ENCODE data around the gene UBE2D2.

UBE2D2 gene

DNA sequence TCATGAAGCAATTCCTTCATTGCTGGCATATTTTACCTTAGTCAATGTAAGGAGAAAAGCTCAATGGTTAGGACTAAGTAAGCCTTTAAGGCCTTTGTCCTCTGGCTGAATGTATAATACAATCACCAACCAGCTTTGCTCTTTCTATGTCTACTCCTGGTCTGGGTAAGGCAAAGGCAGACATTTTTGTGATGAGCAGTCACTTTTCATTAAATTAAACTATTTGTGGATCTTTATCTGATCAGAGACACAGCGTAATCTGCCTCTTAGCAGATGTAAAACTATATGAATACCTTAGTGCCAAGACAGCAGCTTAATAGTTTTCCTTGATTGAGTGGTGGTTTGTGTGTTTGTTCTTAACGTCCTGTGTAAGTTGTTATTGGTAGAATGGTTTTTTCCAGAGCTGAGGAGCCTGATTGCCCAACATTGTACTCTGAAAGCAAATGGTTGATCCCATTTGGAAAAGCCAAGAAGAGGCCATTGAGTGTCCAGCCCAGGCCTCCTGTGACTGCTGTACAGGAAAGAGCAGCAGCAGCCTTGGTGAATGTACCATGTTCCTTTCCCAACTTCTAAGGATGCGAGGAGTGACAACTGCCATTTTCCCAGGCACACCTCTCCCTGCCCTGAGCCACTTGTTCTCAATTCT is 70.5 kb downstream of the UBE2D2 start:
- H3K27ac ChIP-seq (ENCODE audit: low read length), result no peak overlapping the region

DNA sequence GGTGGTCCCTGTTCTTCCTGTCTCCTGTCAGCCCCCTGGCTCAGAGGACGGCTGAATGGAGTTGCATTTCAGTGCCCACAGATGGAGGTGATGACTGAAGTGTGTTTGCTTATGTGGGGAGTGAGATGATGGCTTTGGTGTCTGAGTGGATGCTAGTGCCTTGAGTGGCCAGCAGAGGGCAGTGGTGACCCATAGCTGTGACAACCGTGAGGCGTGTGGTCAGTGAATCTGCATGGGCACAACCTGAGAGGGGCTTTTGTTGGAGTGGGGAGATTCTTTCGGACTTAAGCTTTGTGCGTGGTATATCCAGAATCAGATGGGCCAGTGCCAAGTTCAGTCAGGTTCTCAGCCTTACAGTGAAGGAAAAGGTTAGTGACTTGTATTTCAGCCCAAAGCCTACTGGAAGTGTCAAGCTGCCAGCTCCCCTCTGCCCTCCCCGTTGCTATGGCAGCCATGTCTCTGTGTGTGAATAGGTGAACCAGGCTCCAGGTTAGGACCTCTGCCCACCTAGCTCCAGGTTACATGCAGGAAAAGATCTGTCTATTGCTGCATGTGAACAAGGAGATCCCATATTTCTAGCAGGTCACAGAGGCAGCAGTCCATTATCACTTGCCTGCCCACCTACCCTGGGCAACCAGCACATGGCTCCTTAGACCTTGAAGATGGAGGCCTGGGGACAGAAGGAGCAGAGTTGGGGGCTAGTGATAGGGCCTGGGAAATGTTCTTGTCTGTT is 72.3 kb downstream of the UBE2D2 start:
- Histone ChIP-seq H3K4me1 (ENCODE audit: insufficient read depth, low read length) (peaks cover 25% of the 10 kb centered on the region), H3K36me3 (ENCODE audit: insufficient read depth, low read depth, low read length) (peaks cover 22% of the 10 kb centered on the region), H3K9me3 (ENCODE audit: insufficient read depth, low read depth, low read length) (no peaks in the 10 kb centered on the region), H3K27ac (ENCODE audit: low read length) (no peak overlapping the region), H3K4me3 (ENCODE audit: low read length) (no peak overlapping the region), H3K9ac (ENCODE audit: low read depth, low read length) (no peak overlapping the region), H3K27me3 (ENCODE audit: insufficient read depth, low read length) (no peaks in the 10 kb centered on the region)

More for the DNA sequence above, 70.5 kb downstream of the UBE2D2 start:
- Histone ChIP-seq H3K9ac (ENCODE audit: low read depth, low read length) (no peak overlapping the region), H3K9me3 (ENCODE audit: insufficient read depth, low read depth, low read length) (no peaks in the 10 kb centered on the region), H3K4me3 (ENCODE audit: low read length) (no peak overlapping the region), H3K27me3 (ENCODE audit: insufficient read depth, low read length) (no peaks in the 10 kb centered on the region), H3K4me1 (ENCODE audit: insufficient read depth, low read length) (peaks cover 15% of the 10 kb centered on the region; the same call in 1 of the 2 replicates), H3K36me3 (ENCODE audit: insufficient read depth, low read depth, low read length) (peaks cover 40% of the 10 kb centered on the region)

DNA sequence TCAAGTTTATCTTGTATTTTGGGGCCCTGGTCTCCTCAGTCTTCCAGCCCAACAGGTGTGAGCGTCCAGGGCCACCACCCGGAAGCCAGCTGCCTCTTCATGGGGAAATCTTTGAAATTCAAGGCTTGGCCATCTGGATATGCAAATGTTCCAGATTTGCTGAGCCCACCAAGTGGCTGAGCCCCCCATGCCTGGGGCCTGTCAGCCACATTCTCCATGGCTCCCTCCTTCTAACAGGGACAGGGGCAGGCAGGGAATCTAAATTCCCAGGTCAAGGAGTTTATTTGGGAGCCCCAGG is 72.8 kb downstream of the UBE2D2 start:
- H3K9ac ChIP-seq (ENCODE audit: low read depth, low read length), result no peak overlapping the region
- H3K4me3 ChIP-seq (ENCODE audit: low read length), result no peak overlapping the region
- H3K4me1 ChIP-seq (ENCODE audit: insufficient read depth, low read length), result peaks cover 29% of the 10 kb centered on the region
- H3K27me3 ChIP-seq (ENCODE audit: insufficient read depth, low read length), result no peaks in the 10 kb centered on the region
- H3K27ac ChIP-seq (ENCODE audit: low read length), result no peak overlapping the region
- H3K36me3 ChIP-seq (ENCODE audit: insufficient read depth, low read depth, low read length), result peaks cover 17% of the 10 kb centered on the region
- H3K9me3 ChIP-seq (ENCODE audit: insufficient read depth, low read depth, low read length), result no peaks in the 10 kb centered on the region

DNA sequence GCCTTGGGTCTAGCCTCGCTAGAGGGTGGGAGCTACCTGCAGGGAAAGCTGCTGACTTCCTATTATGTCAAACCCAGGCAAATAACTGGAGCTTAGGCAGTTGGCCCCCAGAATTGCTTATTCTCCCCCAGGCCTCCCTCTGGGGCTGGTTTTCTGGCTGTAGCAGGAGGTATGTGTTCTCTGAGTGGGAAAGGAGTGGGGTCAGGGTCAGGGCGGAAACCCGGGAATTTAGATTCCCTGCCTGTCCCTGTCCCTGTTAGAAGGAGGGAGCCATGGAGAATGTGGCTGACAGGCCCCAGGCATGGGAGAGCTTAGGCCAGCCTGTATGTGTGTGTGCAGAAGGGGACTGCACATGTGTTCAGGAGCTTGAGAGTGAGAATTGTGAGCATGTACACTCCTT is 73.4 kb downstream of the UBE2D2 start:
- no peak overlapping the region for H3K9ac ChIP-seq (ENCODE audit: low read depth, low read length)
- no peak overlapping the region for H3K27ac ChIP-seq (ENCODE audit: low read length)

DNA sequence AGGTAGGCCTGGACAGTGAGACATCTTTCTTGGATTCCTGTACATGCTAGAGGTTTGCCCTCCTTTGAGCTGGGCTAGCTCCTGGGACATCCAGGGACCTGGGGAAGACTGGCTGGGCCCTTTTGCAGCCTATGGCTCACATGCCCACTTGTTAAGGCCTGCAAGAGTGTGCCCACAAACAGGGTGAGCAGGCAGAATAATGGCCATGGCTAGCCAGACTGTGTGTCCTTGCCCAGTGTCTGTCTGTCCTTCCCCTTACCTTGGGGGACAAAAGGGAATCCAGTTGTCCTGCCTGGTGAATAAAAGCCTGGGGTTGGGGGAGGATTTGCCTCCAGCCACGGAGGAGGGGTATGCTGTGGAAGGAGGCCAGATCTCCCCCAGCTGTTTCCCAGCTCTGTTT is 74.1 kb downstream of the UBE2D2 start:
- H3K9ac ChIP-seq (ENCODE audit: low read depth, low read length), result no peak overlapping the region
- no peaks in the 10 kb centered on the region for H3K9me3 ChIP-seq (ENCODE audit: insufficient read depth, low read depth, low read length)
- no peaks in the 10 kb centered on the region for H3K27me3 ChIP-seq (ENCODE audit: insufficient read depth, low read length)
- peaks cover 9% of the 10 kb centered on the region; the same call in 1 of the 2 replicates for H3K36me3 ChIP-seq (ENCODE audit: insufficient read depth, low read depth, low read length)
- no peak overlapping the region for H3K27ac ChIP-seq (ENCODE audit: low read length)
- peaks cover 35% of the 10 kb centered on the region for H3K4me1 ChIP-seq (ENCODE audit: insufficient read depth, low read length)
- no peak overlapping the region for H3K4me3 ChIP-seq (ENCODE audit: low read length)

More for the DNA sequence above, 73.4 kb downstream of the UBE2D2 start:
- peaks cover 11% of the 10 kb centered on the region for H3K36me3 ChIP-seq (ENCODE audit: insufficient read depth, low read depth, low read length)
- H3K4me1 ChIP-seq (ENCODE audit: insufficient read depth, low read length), result peaks cover 33% of the 10 kb centered on the region
- no peaks in the 10 kb centered on the region for H3K9me3 ChIP-seq (ENCODE audit: insufficient read depth, low read depth, low read length)
- H3K27me3 ChIP-seq (ENCODE audit: insufficient read depth, low read length), result no peaks in the 10 kb centered on the region
- no peak overlapping the region for H3K4me3 ChIP-seq (ENCODE audit: low read length)

DNA sequence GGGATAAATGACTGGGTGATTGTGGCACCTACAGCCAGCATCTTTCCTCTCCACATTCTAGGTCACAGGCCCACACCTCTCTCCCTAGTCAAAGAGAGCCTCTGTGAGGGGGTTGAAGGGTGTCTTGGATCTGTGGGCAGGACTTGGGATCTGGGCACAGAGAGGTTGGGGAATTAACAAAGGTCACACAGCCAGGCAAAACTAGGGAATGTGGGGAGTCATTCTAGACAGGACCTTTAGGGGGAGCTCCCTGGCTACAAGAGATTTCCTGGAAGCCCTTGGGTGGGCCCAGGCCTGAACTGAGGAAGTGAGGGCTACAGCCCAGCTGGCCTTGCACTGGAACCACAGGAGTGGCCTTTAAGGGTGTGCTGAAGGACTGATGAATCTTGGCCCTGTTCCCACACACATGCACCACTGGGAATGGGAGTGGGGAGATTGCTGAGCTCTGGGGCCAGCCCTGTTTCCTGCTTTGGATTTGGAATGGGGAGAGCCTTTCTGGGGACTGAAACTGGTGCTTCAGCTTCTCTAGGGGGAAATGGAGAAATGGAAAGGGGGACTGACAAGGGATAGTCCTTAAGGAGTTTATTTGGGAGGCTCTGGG is 74.6 kb downstream of the UBE2D2 start:
- Histone ChIP-seq H3K36me3 (ENCODE audit: insufficient read depth, low read depth, low read length) (peaks cover 6% of the 10 kb centered on the region; the same call in 1 of the 2 replicates), H3K4me3 (ENCODE audit: low read length) (no peak overlapping the region), H3K9ac (ENCODE audit: low read depth, low read length) (no peak overlapping the region), H3K9me3 (ENCODE audit: insufficient read depth, low read depth, low read length) (no peaks in the 10 kb centered on the region), H3K27ac (ENCODE audit: low read length) (no peak overlapping the region), H3K27me3 (ENCODE audit: insufficient read depth, low read length) (no peaks in the 10 kb centered on the region), H3K4me1 (ENCODE audit: insufficient read depth, low read length) (peaks cover 40% of the 10 kb centered on the region)

DNA sequence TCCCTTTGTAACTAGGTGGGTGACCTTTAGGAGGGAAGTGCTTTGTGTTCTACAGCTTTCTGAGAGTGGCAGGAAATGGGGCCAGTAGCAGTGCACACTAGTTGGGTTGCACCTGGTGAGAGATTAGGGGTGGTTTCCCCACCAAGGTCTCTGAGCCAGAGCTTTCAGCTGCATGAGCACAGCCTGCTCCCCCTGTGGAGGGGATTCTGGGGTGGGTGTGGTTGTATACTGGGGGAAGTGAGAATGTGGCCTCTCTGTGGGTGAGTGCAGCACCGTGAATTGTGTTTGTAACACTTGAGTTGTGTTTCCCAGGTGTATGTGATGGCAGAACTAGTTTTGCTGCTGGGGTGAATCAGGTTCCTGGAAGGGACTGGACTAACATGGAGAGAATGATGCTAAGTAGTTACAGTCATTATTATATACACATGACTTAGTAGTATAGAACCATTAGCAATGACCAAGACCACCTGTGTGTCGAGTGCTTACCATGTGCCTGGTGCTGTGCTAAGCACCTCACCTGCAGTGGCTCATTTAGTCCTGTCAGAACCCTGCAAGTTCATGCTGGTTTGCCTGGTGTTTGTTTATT is 75.2 kb downstream of the UBE2D2 start:
- no peak overlapping the region for H3K9ac ChIP-seq (ENCODE audit: low read depth, low read length)
- H3K36me3 ChIP-seq (ENCODE audit: insufficient read depth, low read depth, low read length), result peaks cover 6% of the 10 kb centered on the region; the same call in 1 of the 2 replicates
- no peaks in the 10 kb centered on the region for H3K27me3 ChIP-seq (ENCODE audit: insufficient read depth, low read length)
- no peaks in the 10 kb centered on the region for H3K9me3 ChIP-seq (ENCODE audit: insufficient read depth, low read depth, low read length)
- 0 out of 2 replicates have a peak overlapping the region, but pooled peaks have one; percentile 59 for H3K4me3 ChIP-seq (ENCODE audit: low read length)
- peaks cover 46% of the 10 kb centered on the region for H3K4me1 ChIP-seq (ENCODE audit: insufficient read depth, low read length)
- H3K27ac ChIP-seq (ENCODE audit: low read length), result no peak overlapping the region

DNA sequence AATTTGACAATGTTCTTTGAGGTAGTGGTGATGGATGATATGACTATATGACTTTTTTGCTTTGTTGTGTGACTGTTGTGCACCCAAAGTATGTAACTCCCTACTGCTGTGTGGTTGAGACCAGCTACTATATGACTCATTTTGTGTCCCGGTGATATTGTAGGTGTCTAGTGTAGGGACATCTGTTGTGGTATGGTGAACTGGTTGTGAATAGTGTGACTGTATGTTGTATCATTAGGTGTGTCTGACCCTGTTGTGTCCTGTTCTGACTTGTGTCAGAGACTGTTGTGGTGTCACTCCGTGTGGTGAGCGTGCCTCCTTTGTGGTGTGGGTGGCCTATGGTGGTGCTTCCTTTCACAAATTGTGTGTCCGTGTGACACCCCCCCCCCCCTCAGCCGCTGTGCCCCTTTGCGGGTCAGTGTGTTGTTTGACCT is 75.9 kb downstream of the UBE2D2 start:
- Histone ChIP-seq H3K9me3 (ENCODE audit: insufficient read depth, low read depth, low read length) (no peaks in the 10 kb centered on the region), H3K4me1 (ENCODE audit: insufficient read depth, low read length) (peaks cover 48% of the 10 kb centered on the region), H3K4me3 (ENCODE audit: low read length) (peak overlapping the region; percentile 59), H3K9ac (ENCODE audit: low read depth, low read length) (peak overlapping the region; percentile 40; the same call in 1 of the 2 replicates), H3K27ac (ENCODE audit: low read length) (no peak overlapping the region), H3K36me3 (ENCODE audit: insufficient read depth, low read depth, low read length) (peaks cover under 1% of the 10 kb centered on the region; the same call in 1 of the 2 replicates), H3K27me3 (ENCODE audit: insufficient read depth, low read length) (peaks cover 3% of the 10 kb centered on the region; the same call in 1 of the 2 replicates)

DNA sequence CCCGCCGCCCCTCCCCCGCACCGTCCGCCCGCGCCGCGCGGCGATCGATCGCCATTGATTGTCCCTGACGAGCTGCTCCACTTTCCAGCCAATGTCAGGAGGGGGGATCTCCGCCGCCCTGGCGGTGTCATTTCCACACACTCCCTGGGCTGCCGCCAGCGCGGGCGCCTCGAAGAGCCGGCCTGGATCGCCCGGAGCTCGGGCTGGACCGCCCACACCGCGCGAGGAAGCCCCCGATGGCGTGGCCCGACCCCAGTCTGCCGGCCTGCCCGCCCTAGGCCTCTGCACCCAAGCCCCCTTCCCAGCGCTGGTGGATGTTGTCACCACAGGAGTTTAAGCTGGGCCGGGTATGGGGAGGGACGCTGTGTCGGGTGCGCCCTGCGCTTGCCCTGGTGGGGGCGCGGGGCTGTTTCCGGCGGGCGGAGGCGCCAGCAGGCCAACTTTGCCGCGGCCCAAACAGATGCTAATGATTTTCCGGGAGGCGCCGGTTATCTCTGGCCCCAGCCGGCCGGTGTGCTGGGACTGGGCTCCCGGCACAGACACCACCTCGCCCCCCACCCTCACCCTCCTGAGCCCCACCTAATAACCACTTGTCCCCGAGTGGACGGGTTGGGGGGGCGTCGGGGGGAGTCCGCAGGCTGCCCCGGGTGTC is 76.4 kb downstream of the UBE2D2 start:
- H3K36me3 ChIP-seq (ENCODE audit: insufficient read depth, low read depth, low read length), result no peaks in the 10 kb centered on the region
- H3K27ac ChIP-seq (ENCODE audit: low read length), result peak overlapping the region; percentile 37
- H3K4me3 ChIP-seq (ENCODE audit: low read length), result peak overlapping the region; percentile 59; the same call in 1 of the 2 replicates
- H3K9ac ChIP-seq (ENCODE audit: low read depth, low read length), result peak overlapping the region; percentile 76; the same call in 1 of the 2 replicates
- no peaks in the 10 kb centered on the region for H3K9me3 ChIP-seq (ENCODE audit: insufficient read depth, low read depth, low read length)
- peaks cover 51% of the 10 kb centered on the region for H3K4me1 ChIP-seq (ENCODE audit: insufficient read depth, low read length)
- H3K27me3 ChIP-seq (ENCODE audit: insufficient read depth, low read length), result peaks cover 9% of the 10 kb centered on the region; the same call in 1 of the 2 replicates

DNA sequence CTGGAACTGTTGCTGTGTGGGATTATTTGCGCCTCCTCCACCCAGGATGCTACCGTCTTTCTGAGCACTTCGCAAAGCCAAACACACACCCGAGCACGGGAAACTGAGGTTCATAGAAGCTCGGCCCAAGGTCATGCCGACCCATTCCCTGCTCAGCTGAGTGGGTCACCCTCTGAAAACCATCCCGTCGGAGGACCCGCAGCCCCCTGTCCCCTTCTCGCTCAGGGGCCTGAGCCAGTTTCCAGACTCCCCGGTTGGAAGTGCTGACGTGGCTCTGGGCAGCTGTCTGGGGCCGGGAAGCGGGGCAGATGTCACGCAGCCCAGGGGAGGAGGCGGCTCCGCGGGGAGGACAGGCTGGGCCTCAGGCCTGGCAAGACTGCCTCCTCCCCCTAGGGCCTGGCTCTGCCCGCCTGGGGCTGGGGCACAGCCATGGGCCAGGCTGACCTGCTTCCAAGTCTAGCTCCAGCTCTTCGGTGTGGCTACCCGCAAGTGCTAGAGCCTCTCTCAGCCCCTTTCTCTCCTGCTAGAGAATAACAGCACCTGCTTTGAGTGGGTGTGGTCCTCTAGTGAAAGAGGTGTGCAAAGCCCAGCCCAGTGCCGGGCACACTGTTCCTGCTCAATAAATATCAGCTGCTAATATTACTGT is 77.1 kb downstream of the UBE2D2 start:
- H3K27ac ChIP-seq (ENCODE audit: low read length), result peak overlapping the region; percentile 37
- peaks cover 57% of the 10 kb centered on the region for H3K4me1 ChIP-seq (ENCODE audit: insufficient read depth, low read length)
- H3K27me3 ChIP-seq (ENCODE audit: insufficient read depth, low read length), result peaks cover 13% of the 10 kb centered on the region; the same call in 1 of the 2 replicates
- no peaks in the 10 kb centered on the region for H3K36me3 ChIP-seq (ENCODE audit: insufficient read depth, low read depth, low read length)
- H3K4me3 ChIP-seq (ENCODE audit: low read length), result peak overlapping the region; percentile 59; the same call in 1 of the 2 replicates
- peak overlapping the region; percentile 76; the same call in 1 of the 2 replicates for H3K9ac ChIP-seq (ENCODE audit: low read depth, low read length)
- no peaks in the 10 kb centered on the region for H3K9me3 ChIP-seq (ENCODE audit: insufficient read depth, low read depth, low read length)

All from iPS-20b (cell line).